CD1c-positive myeloid dendritic cell (primary cell): Measurements from ENCODE around the gene UBR4.

Experiments used
- DNase-seq: peaks from one replicate; pipeline ENCODE4 v3.0.0-alpha.2; 2016; ENCODE audit errors: extremely low spot score

UBR4 gene

GRCh38 chr1:19073311-19074186 is 136.5 kb downstream of the UBR4 start:
- DNase-seq = no peak

- DNase-seq = no peak
Observed at GRCh38 chr1:19072285-19072981, 137.6 kb downstream of the UBR4 start.

DNA sequence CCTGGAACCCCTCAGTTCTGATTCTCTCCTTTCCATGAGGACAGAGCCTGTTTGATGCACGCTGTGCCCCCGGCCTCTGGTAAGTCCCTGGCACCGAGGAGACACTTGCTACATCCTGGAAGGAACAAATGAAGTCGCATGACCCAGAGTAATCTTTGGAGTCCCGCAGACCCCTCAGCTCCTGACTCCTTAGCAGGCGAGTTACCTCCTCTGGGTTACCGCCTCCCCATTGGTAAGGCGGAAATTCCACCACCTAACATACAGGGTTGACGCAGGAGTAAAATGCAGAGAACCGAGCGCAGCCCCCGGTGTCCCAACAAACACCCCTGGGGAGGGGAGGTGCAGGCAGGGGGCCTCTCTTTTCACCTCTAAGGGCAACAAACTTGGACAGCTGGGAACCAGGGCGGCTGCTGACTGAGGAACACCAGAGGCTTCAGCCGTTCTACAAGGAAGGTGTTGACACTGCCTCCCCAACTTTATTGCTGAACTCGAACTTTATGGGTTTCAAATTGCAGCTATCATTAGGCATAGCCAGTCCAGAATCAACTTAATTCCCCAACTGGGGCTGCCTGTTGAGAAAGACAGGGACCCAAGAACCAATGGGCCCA is 138.3 kb downstream of the UBR4 start:
- DNase-seq = no peak

GRCh38 chr1:19070891-19071621 is 139.0 kb downstream of the UBR4 start:
- DNase-seq = no peak

DNA sequence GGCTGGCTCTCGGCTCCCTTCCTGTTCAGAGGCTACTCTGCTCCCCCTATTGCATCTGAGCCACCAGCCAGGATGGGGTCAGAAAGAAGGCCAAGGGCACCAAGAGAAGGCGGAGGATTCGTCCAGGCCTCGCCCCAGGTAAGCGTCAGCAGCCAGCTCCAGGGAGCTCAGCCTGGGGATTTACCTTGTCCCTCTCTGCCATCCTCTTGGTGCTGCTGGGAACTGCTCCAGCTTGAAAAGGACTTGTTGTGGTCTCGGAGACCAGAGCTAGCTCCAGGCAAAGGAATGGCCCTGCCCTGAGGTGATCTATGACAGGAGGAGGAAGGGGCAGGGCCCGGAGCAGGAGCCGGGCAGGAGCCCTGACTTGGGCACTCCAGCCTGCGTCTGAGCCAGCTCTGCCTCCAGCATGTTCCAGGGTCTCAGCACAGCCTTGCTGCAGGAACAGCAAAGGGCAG is 139.8 kb downstream of the UBR4 start:
- no peak for DNase-seq

GRCh38 chr1:19068639-19069276 is 141.3 kb downstream of the UBR4 start:
- DNase-seq = no peak

DNA sequence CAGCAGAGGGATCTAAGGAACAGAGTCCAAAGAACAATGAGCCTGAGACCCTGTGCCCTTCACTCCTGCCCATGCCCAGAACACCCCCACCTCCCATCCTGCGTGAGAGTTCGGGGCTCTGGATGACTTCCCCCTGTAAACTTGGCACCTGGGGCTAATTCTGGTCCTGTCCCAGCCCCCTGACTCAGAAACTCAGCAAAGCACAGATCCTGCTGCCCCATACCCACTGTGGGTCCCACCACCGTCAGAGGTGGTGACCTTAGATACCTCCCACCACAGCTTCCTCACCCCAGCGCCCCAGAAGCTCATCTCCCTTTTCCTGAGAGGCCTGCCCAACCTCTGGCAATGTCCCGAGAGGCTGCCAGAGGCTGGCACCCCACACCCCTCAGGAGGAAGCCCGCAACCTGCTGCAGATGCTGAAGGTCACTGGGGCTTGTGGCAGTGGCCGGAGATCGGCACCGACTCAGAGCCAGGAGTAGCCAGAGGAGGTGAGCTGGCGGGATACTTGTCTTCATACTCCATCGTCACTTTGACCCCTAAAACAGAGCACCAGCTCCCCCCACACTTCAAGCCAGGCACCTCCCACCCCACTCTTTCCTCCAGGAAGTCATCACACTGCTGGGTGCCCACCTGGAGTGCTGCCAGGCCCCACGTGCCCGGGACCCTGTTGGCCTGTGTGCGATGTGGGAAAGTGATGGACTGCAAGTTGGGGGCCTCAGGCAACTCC is 142.0 kb downstream of the UBR4 start:
- DNase-seq = no peak

DNA sequence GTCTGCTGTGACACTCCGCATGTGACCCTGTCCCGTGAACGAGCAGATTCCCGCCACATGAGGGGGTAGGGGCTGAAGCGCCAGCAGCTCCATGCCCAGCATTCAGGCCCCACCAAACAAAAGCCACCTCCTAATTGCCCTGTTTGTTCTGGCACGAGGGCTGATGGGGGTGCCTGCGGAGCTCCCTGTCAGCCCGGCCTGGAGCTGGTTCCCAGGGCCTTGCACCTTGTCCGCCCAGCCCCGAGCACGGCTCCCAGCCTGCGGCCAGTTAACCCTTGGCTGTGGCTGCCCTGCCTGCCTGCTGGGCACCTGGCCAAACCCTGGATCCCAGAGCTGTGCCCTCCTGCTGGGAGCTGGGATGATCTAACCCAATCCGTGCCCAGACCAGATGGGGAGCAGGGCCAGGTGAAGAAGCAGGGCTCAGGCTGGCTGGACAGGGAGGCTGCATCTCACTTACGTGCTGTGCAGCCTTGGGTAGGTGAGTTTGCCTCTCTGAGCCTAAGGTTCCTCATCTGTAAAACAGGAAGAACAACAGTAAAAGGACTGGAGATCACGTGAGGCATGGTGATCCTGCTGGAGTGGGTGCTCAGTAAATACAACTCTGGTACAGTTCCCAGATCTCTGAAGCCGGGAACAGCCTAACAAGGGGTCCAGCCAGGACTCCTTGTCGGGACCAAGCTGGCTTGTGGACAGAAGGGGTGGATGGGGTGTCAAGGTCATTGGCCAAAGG is 142.7 kb downstream of the UBR4 start:
- DNase-seq = peak; percentile 7

- no peak for DNase-seq
Observed at GRCh38 chr1:19066874-19067181, 143.2 kb downstream of the UBR4 start.

GRCh38 chr1:19066248-19066873 is 143.7 kb downstream of the UBR4 start:
- DNase-seq = no peak

GRCh38 chr1:19065526-19066247 is 144.4 kb downstream of the UBR4 start:
- DNase-seq = no peak

GRCh38 chr1:19064906-19065450 is 145.1 kb downstream of the UBR4 start:
- no peak for DNase-seq

DNA sequence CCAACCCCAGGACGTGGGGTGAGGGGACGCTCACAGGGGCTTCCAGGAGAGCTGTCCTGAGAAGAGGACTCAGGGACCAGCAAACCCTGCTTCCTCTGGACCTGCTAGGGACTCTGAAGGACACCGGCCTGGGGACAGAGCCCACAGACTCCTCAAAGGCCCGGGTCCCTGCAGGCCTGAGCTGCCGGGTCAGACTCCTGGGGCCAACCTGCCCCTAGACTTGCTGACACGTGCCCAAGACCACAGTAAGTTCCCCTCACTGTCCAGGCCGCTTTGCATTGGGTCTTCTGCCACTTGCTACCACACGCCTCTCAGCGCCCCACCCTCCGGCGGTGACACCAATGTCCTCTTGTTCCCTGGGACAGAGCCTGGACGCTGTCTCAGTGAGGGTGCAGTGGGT is 146.9 kb downstream of the UBR4 start:
- DNase-seq = no peak

DNA sequence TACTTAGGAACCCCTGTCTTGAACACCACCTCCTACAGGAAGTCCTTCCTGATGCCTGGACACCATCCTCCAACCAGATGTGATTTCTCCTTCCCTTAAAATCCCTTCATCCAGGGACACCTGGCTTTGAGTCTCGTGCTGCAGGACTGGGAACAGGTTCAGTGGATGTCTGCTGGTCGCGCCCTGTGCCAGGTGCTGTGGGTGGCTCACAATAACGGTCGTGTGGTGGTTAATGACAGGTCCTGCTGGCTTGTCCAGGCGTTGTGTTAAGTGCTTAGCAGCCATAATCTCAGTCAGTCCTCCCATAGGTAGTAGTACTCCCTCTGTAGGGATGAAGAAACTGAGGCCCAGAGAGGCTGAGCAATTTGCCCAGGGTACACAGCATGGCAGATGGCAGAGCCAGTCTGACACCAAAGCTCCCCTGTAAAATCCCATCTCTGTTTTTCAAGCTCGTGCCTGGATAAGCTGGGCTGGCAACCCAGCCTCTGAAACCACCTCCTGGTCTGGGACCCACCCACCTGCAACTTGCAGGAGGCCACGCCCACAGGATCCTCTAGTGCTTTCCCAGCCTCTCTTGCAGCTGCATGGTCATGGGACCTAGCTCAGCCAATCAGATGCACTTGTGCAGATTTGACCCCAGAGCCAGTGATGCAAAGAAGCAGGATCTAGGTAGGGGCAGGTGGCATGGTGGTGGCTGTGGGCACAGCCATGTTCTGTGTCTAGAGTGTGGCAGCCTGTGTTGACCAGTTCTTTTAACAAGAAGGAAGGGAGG is 147.6 kb downstream of the UBR4 start:
- DNase-seq = peak; percentile 6

DNA sequence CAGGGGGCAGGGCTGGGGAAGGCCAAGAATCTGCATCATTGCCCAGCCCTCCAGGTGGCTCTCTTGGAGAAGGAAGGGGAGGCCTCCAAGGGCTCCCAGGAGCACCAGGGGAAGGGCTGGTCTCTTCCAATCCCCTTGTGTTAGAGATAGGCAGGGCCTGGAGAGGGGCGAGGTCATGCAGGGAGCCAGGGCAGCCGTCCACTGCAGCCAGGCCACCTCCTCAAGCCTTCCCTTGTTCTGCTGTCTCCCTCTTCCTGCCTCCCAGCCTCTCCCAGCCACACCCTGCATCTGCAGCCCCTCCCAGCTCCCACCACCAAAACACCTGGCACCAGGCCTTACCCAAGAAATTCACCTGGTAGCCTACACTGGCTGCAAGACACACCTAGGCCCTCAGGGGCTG is 148.3 kb downstream of the UBR4 start:
- DNase-seq = no peak

DNA sequence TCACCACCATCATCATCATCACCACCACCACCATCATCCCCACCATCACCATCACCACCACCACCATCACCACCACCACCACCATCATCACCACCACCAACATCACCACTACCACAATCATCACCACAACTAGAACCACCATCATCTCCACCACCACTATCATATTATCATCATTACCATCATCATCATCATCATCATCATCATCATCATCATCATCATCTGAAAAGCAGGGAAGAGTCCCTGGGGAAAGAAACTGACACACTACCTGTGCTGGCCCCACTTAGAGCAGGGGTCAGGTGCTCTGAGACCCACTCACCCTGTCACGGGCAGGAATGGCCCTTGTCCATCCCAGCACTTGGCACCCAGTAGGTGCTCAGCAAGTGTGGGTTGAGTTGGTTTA is 148.7 kb downstream of the UBR4 start:
- no peak for DNase-seq

DNA sequence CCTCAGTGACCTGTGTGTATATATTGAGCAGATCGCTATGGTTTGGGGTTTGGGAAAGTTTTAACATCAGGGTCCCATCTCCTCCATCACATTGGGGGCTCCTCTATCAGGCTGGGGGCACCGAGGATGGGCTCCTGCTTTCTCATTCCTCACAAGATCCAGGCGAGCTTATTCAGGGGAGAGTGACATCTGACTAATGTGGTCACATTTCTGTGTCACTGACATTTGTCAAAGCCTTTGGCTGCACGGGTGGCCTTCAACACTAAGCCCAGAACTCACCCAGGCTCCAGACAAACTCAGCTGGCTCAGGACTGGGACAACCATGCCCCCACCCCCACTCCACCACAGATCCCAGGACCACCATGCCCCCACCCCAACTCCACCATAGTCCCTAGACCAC is 150.3 kb downstream of the UBR4 start:
- no peak for DNase-seq

- DNase-seq = no peak
Observed at GRCh38 chr1:19058476-19058797, 151.6 kb downstream of the UBR4 start.
